GM12891 (cell line): Measurements from ENCODE around the gene PTPRG.

Experiments used
- POLR2A ChIP-seq: IDR thresholded peaks from 2 replicates; pipeline ENCODE4 v1.6.1; 2011; ENCODE audit warnings: low read depth, low read length, control low read depth
- POLR2AphosphoS5 ChIP-seq: IDR thresholded peaks from 2 replicates; pipeline ENCODE4 v1.6.1; 2011; ENCODE audit warnings: low read depth, low read length, control low read depth
- TAF1 ChIP-seq: IDR thresholded peaks from 2 replicates; pipeline ENCODE4 v1.6.1; 2011; ENCODE audit warnings: low read depth, low read length, control low read depth

GRCh38 chr3:61947456-61947855 lies 386.1 kb downstream of the PTPRG start:
- TF ChIP-seq POLR2AphosphoS5 (no peak), POLR2A (no peak), TAF1 (no peak)
